Neural cell (in vitro differentiated cells): ENCODE results near the gene DNAJC10. TPM values are rescaled to one million over a fixed set of nuclear protein-coding genes. Genes with fewer than 3 reads are reported as not detected.

Experiments used
- H2AFZ ChIP-seq: fragments of 200-600, 300-800 bp; sonication (generic), shearing (Covaris generic); 2 replicates; pipeline ENCODE4 v1.6.0; 2014; ENCODE audit warnings: low read depth, mild to moderate bottlenecking, antibody characterized with exemption, low read length, moderate library complexity
- H3F3A ChIP-seq: fragments of 200-600 bp; shearing (Covaris generic); 2 replicates; pipeline ENCODE4 v1.6.1; 2016; ENCODE audit warnings: mild to moderate bottlenecking, moderate library complexity, mixed read lengths, antibody characterized with exemption, low read length; ENCODE audit not compliant: insufficient read depth, poor library complexity, severe bottlenecking
- H3K27ac ChIP-seq: fragments of 200-600, 300-800 bp; sonication (generic), shearing (Covaris generic); 2 replicates; pipeline ENCODE4 v1.5.1; 2014; ENCODE audit warnings: mild to moderate bottlenecking, low read length, moderate library complexity
- H3K27me3 ChIP-seq: fragments of 300-800, 200-600 bp; sonication (generic), shearing (Covaris generic); 2 replicates; pipeline ENCODE4 v1.6.0; 2014; ENCODE audit warnings: mild to moderate bottlenecking, low read depth, low read length, moderate library complexity; ENCODE audit not compliant: insufficient read depth
- H3K36me3 ChIP-seq: fragments of 300-800, 200-600 bp; sonication (generic), shearing (Covaris generic); 2 replicates; pipeline ENCODE4 v1.5.1; 2014; ENCODE audit warnings: mild to moderate bottlenecking, antibody characterized with exemption, low read length, moderate library complexity; ENCODE audit not compliant: insufficient read depth
- H3K4me2 ChIP-seq: fragments of 300-800, 200-600 bp; sonication (generic), shearing (Covaris generic); 2 replicates; pipeline ENCODE4 v1.6.0; 2014; ENCODE audit warnings: mild to moderate bottlenecking, low read length
- H3K4me3 ChIP-seq: fragments of 300-800, 200-600 bp; sonication (generic), shearing (Covaris generic); 2 replicates; pipeline ENCODE4 v1.5.1; 2014; ENCODE audit warnings: mild to moderate bottlenecking, low read length, moderate library complexity
- H3K79me2 ChIP-seq: fragments of 200-600 bp; shearing (Covaris generic); replicated peaks from 2 replicates; pipeline ENCODE4 v1.6.0; 2014; ENCODE audit warnings: mild to moderate bottlenecking, low read length, moderate library complexity; ENCODE audit not compliant: insufficient read depth
- H3K9ac ChIP-seq: fragments of 300-800, 200-600 bp; sonication (generic), shearing (Covaris generic); 2 replicates; pipeline ENCODE4 v1.6.1; 2016; ENCODE audit warnings: mild to moderate bottlenecking, low read length, mixed read lengths
- H3K9me2 ChIP-seq: fragments of 200-600 bp; shearing (Covaris generic); 2 replicates; pipeline ENCODE4 v1.6.1; 2016; ENCODE audit warnings: mild to moderate bottlenecking, low read length, mixed read lengths; ENCODE audit not compliant: insufficient read depth
- H3K9me3 ChIP-seq: fragments of 200-600, 300-800 bp; sonication (generic), shearing (Covaris generic); 2 replicates; pipeline ENCODE4 v1.6.1; 2016; ENCODE audit warnings: mild to moderate bottlenecking, mixed run types, low read length, moderate library complexity, mixed read lengths
- H4K20me1 ChIP-seq: fragments of 200-600 bp; shearing (Covaris generic); 2 replicates; pipeline ENCODE4 v1.6.1; 2016; ENCODE audit warnings: mild to moderate bottlenecking, mixed run types; ENCODE audit not compliant: insufficient read depth
- EP300 ChIP-seq: fragments of 450-650 bp; conservative IDR thresholded peaks from 2 replicates; pipeline ENCODE4 v1.6.1; 2014; ENCODE audit warnings: antibody characterized with exemption, mild to moderate bottlenecking, moderate library complexity; ENCODE audit not compliant: poor library complexity, severe bottlenecking
- EZH2 ChIP-seq: fragments of 200-600, 300-800 bp; shearing (Covaris generic), sonication (generic); IDR thresholded peaks from 2 replicates; pipeline ENCODE4 v1.6.1; 2014; ENCODE audit warnings: antibody characterized with exemption, low read length, borderline replicate concordance, mild to moderate bottlenecking; ENCODE audit not compliant: insufficient read depth, poor library complexity, severe bottlenecking
- MXI1 ChIP-seq: fragments of 450-650 bp; conservative IDR thresholded peaks from 2 replicates; pipeline ENCODE4 v1.6.1; 2014; ENCODE audit warnings: antibody characterized with exemption, mild to moderate bottlenecking; ENCODE audit not compliant: poor library complexity, severe bottlenecking
- POLR2AphosphoS5 ChIP-seq: IDR thresholded peaks from 2 replicates; pipeline ENCODE4 v1.6.1; 2012
- RAD21 ChIP-seq: fragments of 450-650 bp; conservative IDR thresholded peaks from 2 replicates; pipeline ENCODE4 v1.6.1; 2014; ENCODE audit warnings: antibody characterized with exemption, mild to moderate bottlenecking, moderate library complexity
- REST ChIP-seq: IDR thresholded peaks from 2 replicates; pipeline ENCODE4 v1.6.1; 2012; ENCODE audit warnings: borderline replicate concordance
- SMC3 ChIP-seq: fragments of 450-650 bp; conservative IDR thresholded peaks from 2 replicates; pipeline ENCODE4 v1.6.1; 2014; ENCODE audit warnings: antibody characterized with exemption, mild to moderate bottlenecking, moderate library complexity; ENCODE audit not compliant: poor library complexity
- TAF1 ChIP-seq: IDR thresholded peaks from 2 replicates; pipeline ENCODE4 v1.6.1; 2012; ENCODE audit warnings: low read depth
- polyA plus RNA-seq: library from polyadenylated mRNA; depleted of rRNA; stranded (reverse); fragments of >200 nt; gene quantifications from 2 replicates; pipeline ENCODE4 v1.2.3, GENCODE V29; 2014
- TF ChIP-seq, protein P1 (sequence below): fragments of 450-650 bp; IDR thresholded peaks from 2 replicates; pipeline ENCODE4 v1.5.1; 2014; ENCODE audit warnings: antibody characterized with exemption, mild to moderate bottlenecking, moderate library complexity; ENCODE audit not compliant: poor library complexity, severe bottlenecking

The DNAJC10 gene
- polyA plus RNA-seq, 1 donor from 2014 or later = 92.5 TPM

- Histone ChIP-seq H3K27ac (peak overlapping the region; percentile 67), H2AFZ (peak overlapping the region; percentile 66), H3F3A (no peaks in the 10 kb centered on the region), H3K9me3 (no peaks in the 10 kb centered on the region), H3K4me3 (peak overlapping the region; percentile 88), H3K4me2 (peak overlapping the region; percentile 91), H4K20me1 (no peaks in the 10 kb centered on the region), H3K27me3 (no peaks in the 10 kb centered on the region), H3K79me2 (no peaks in the 10 kb centered on the region), H3K36me3 (no peaks in the 10 kb centered on the region), H3K9me2 (no peaks in the 10 kb centered on the region), H3K9ac (peak overlapping the region; percentile 74)
- TF ChIP-seq REST (no peak), POLR2AphosphoS5 (no peak), MXI1 (no peak)
Observed at GRCh38 chr2:182715121-182715891, 751 bp upstream of the DNAJC10 start.

DNA sequence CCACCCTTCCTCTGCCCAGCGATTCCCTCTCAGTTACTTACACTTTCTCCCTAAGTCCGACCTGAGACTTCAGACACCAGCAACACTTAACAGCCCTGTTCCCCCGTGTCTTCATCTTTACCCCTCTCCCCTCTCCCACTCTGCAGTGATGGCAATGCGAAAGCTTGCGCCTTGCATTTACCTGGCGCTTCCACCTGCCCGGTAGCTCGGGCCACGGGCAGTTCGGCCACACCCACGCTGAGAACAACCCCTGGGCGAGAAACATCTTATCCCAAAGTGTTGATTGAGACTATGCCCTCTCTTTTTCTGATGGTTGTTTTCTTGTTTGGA lies 558 bp downstream of the DNAJC10 start:
- Histone ChIP-seq H3K27me3 (no peaks in the 10 kb centered on the region), H4K20me1 (no peaks in the 10 kb centered on the region), H3K79me2 (no peaks in the 10 kb centered on the region), H3K9me2 (no peaks in the 10 kb centered on the region), H2AFZ (peak overlapping the region; percentile 66), H3K27ac (peak overlapping the region; percentile 67), H3K4me3 (peak overlapping the region; percentile 88), H3K4me2 (peak overlapping the region; percentile 88), H3F3A (no peaks in the 10 kb centered on the region), H3K36me3 (no peaks in the 10 kb centered on the region), H3K9me3 (no peaks in the 10 kb centered on the region), H3K9ac (peak overlapping the region; percentile 74)
- no peak for TF ChIP-seq RAD21
- TF ChIP-seq MXI1 = no peak
- TF ChIP-seq POLR2AphosphoS5 = no peak
- TF ChIP-seq, protein P1, sequence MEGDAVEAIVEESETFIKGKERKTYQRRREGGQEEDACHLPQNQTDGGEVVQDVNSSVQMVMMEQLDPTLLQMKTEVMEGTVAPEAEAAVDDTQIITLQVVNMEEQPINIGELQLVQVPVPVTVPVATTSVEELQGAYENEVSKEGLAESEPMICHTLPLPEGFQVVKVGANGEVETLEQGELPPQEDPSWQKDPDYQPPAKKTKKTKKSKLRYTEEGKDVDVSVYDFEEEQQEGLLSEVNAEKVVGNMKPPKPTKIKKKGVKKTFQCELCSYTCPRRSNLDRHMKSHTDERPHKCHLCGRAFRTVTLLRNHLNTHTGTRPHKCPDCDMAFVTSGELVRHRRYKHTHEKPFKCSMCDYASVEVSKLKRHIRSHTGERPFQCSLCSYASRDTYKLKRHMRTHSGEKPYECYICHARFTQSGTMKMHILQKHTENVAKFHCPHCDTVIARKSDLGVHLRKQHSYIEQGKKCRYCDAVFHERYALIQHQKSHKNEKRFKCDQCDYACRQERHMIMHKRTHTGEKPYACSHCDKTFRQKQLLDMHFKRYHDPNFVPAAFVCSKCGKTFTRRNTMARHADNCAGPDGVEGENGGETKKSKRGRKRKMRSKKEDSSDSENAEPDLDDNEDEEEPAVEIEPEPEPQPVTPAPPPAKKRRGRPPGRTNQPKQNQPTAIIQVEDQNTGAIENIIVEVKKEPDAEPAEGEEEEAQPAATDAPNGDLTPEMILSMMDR = no peak
- TF ChIP-seq REST = no peak
- no peak for TF ChIP-seq SMC3
- no peak for TF ChIP-seq EP300
- no peak for TF ChIP-seq TAF1
- no peak for TF ChIP-seq EZH2
